B cell (primary cell): ENCODE measurements around the gene COPS3. TPM values are rescaled to one million over a fixed set of nuclear protein-coding genes. Genes with fewer than 3 reads are reported as not detected.

Source experiments
- ATAC-seq: fragments of 200-7000 bp; cut with Tn5 transposase; one replicate; pipeline ENCODE4 v1.10.0; 2021; ENCODE audit warnings: low read depth, mild to moderate bottlenecking, moderate number of reproducible peaks, moderate library complexity
- CTCF ChIA-PET: fragments of 350-600 bp; sonication (Branson Sonifier 250); formaldehyde crosslinking; loops from one replicate; lab custom pipeline; 2021; ENCODE audit warnings: antibody characterized with exemption, inconsistent platforms; lab: Charles Lee
- POLR2A ChIA-PET: fragments of 350-600 bp; sonication (Branson Sonifier 250); formaldehyde crosslinking; loops from one replicate; lab custom pipeline; 2021; ENCODE audit warnings: antibody characterized with exemption; lab: Charles Lee
- DNase-seq: peaks from one replicate; pipeline ENCODE4 v3.0.0; 2013
- H2AFZ ChIP-seq: 2 replicates; pipeline ENCODE4 v1.6.1; 2012; ENCODE audit warnings: mild to moderate bottlenecking, low read depth, low read length; ENCODE audit not compliant: insufficient read depth, poor library complexity, severe bottlenecking
- H3K27ac ChIP-seq, 2 donors: 1 replicate in 1 of 2; 2 replicates in 1 of 2; pipeline ENCODE4 v1.5.1; 2012 to 2013; ENCODE audit warnings: low read length in 2 of 2, mild to moderate bottlenecking in 2 of 2, moderate library complexity in 1 of 2
- H3K27me3 ChIP-seq, 4 experiments: fragments of 200-600 bp in 1 of 4; sonication (generic) in 1 of 4; replicated peaks in 1 of 4; 1 replicate in 2 of 4; 2 replicates in 2 of 4; pipeline versions ENCODE4 v1.6.1 to v1.7.0; 2013 to 2016; ENCODE audit warnings: low read length in 3 of 4, mild to moderate bottlenecking in 2 of 4, mixed read lengths in 1 of 4, moderate library complexity in 1 of 4; ENCODE audit not compliant: insufficient read depth in 4 of 4, control insufficient read depth in 3 of 4; ENCODE audit errors: control extremely low read depth in 1 of 4
- H3K36me3 ChIP-seq, 2 experiments: replicated peaks in 1 of 2; 1 replicate in 1 of 2; 2 replicates in 1 of 2; pipeline versions ENCODE4 v1.6.1 to v1.7.1; 2013; ENCODE audit warnings: low read length in 1 of 2; ENCODE audit not compliant: insufficient read depth in 2 of 2, control insufficient read depth in 1 of 2; ENCODE audit errors: control extremely low read depth in 1 of 2, extremely low read depth in 1 of 2
- H3K4me1 ChIP-seq, 2 donors: fragments of 200-600 bp in 1 of 2; sonication (generic) in 1 of 2; 1 replicate in 1 of 2; 2 replicates in 1 of 2; pipeline versions ENCODE4 v1.5.1 to v1.6.1; 2013 to 2017; ENCODE audit warnings: low read length in 2 of 2; ENCODE audit not compliant: control insufficient read depth in 2 of 2, insufficient read depth in 2 of 2
- H3K4me2 ChIP-seq: replicated peaks from 2 replicates; pipeline ENCODE3; 2012; ENCODE audit warnings: mild to moderate bottlenecking, low read depth, low read length; ENCODE audit not compliant: poor library complexity, severe bottlenecking
- H3K4me3 ChIP-seq, 5 experiments: fragments of 200-600 bp in 1 of 5; sonication (generic) in 1 of 5; 1 replicate in 3 of 5; 2 replicates in 2 of 5; pipeline versions ENCODE4 v1.5.1 to v1.7.0; 2011 to 2016; ENCODE audit warnings: low read length in 4 of 5, mild to moderate bottlenecking in 4 of 5, low read depth in 2 of 5, control low read depth in 1 of 5, moderate library complexity in 1 of 5; ENCODE audit not compliant: insufficient read depth in 1 of 5; ENCODE audit errors: control extremely low read depth in 1 of 5, extremely low read depth in 1 of 5
- H3K79me2 ChIP-seq: fragments of 200-600 bp; sonication (generic); one replicate; pipeline ENCODE4 v1.6.0; 2016; ENCODE audit warnings: low read length; ENCODE audit not compliant: control insufficient read depth, insufficient read depth
- H3K9ac ChIP-seq: fragments of 200-600 bp; sonication (generic); 2 replicates; pipeline ENCODE4 v1.6.1; 2017; ENCODE audit warnings: mild to moderate bottlenecking, low read length, moderate library complexity
- H3K9me3 ChIP-seq, 3 donors: one replicate each; pipeline versions ENCODE4 v1.6.1 to v1.7.1; 2013; ENCODE audit warnings: low read length in 2 of 3; ENCODE audit not compliant: control insufficient read depth in 2 of 3, insufficient read depth in 1 of 3; ENCODE audit errors: control extremely low read depth in 1 of 3
- H4K20me1 ChIP-seq: 2 replicates; pipeline ENCODE4 v1.6.0; 2012; ENCODE audit warnings: mild to moderate bottlenecking, low read length; ENCODE audit not compliant: insufficient read depth, control insufficient read depth, poor library complexity, severe bottlenecking
- H3K27ac Mint-ChIP-seq: one replicate; pipeline ENCODE4 v1.8.0; 2021; ENCODE audit warnings: mixed read lengths
- H3K27me3 Mint-ChIP-seq: one replicate; pipeline ENCODE4 v1.8.0; 2021; ENCODE audit warnings: mixed read lengths
- H3K4me1 Mint-ChIP-seq: one replicate; pipeline ENCODE4 v1.8.0; 2021; ENCODE audit warnings: mixed read lengths
- H3K4me3 Mint-ChIP-seq: one replicate; pipeline ENCODE4 v1.8.0; 2021; ENCODE audit warnings: mixed read lengths
- H3K9me3 Mint-ChIP-seq: one replicate; pipeline ENCODE4 v1.8.0; 2022; ENCODE audit warnings: mixed read lengths; ENCODE audit not compliant: insufficient read depth
- EZH2 ChIP-seq: IDR thresholded peaks from 2 replicates; pipeline ENCODE4 v1.6.1; 2012; ENCODE audit warnings: borderline replicate concordance, low read depth, mild to moderate bottlenecking, moderate library complexity, low read length; ENCODE audit not compliant: insufficient read depth, poor library complexity, severe bottlenecking
- WGBS: methylation state at CpG from one replicate; pipeline ENCODE4 v1.1.5; 2013; ENCODE audit warnings: missing lambda C conversion rate; ENCODE audit not compliant: insufficient coverage; 5-methylcytosine and 5-hydroxymethylcytosine counted together
- intact Hi-C: fragments of 100-400 bp; cut with micrococcal nuclease; formaldehyde crosslinking; loops from one replicate; pipeline ENCODE4 v1.10.0; 2022
- polyA plus RNA-seq: library from polyadenylated mRNA; depleted of rRNA; stranded (reverse); fragments of >200 nt; gene quantifications from 2 replicates; pipeline ENCODE4 v1.2.3, GENCODE V29; 2012
- total RNA-seq, 2 donors: library from RNA; stranded (reverse); fragments of 120-200 nt in 1 of 2; gene quantifications; 1 replicate in 1 of 2; 2 replicates in 1 of 2; pipeline versions ENCODE4 v1.2.3 to v1.2.4, GENCODE V29; 2013 to 2022
- TF ChIP-seq, protein P1 (sequence below): fragments of 200-600 bp; IDR thresholded peaks from one replicate; pipeline ENCODE4 v1.8.0; 2022; ENCODE audit warnings: antibody characterized with exemption, mild to moderate bottlenecking

COPS3 gene
- total and polyA plus RNA-seq, 2 donors (not counting 1 experiment from before 2014, with no cell fraction given) = 37.2 to 45.5 TPM

DNA sequence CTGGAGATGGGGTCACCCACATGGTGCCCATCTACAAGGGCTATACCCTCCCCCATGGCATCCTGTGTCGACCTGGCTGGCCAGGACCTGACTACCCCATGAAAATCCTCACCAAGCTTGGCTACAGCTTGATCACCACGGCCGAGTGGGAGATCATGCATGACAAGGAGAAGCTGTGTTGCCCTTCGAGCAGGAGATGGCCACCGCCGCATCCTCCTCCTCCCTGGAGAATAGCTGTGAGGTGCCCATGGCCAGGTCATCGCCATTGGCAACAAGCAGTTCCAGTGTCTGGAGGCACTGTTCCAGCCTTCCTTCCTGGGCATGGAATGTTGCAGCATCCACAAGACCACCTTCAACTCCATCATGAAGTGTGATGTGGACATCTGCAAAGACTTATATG is 38.8 kb downstream of the COPS3 start:
- POLR2A ChIA-PET = no interaction called here
- DNase-seq = no peak
- H3K9ac ChIP-seq = no peak overlapping the region
- no peak overlapping the region for H3K27ac ChIP-seq
- Mint-ChIP-seq H3K4me3 (no peak overlapping the region), H3K27ac (no peak overlapping the region), H3K4me1 (peaks cover 8% of the 10 kb centered on the region), H3K9me3 (no peaks in the 10 kb centered on the region), H3K27me3 (no peaks in the 10 kb centered on the region)
- CTCF ChIA-PET = no interaction called here
- H3K27me3 ChIP-seq = no peaks in the 10 kb centered on the region
- no peaks in the 10 kb centered on the region for H4K20me1 ChIP-seq
- H3K36me3 ChIP-seq = peaks cover 6 to 13% of the 10 kb centered on the region in 2 experiments
- H2AFZ ChIP-seq = no peak overlapping the region
- H3K79me2 ChIP-seq = peaks cover 9% of the 10 kb centered on the region
- peaks cover 0 to 8% of the 10 kb centered on the region in 2 donors for H3K4me1 ChIP-seq
- intact Hi-C loops = no loop called here
- H3K9me3 ChIP-seq = no peaks in the 10 kb centered on the region
- no peak for ATAC-seq
- H3K4me3 ChIP-seq = no peak overlapping the region
- no peak overlapping the region for H3K4me2 ChIP-seq
- WGBS = 99% methylated on average over 7 of the region's 7 CpGs
- TF ChIP-seq, protein P1, sequence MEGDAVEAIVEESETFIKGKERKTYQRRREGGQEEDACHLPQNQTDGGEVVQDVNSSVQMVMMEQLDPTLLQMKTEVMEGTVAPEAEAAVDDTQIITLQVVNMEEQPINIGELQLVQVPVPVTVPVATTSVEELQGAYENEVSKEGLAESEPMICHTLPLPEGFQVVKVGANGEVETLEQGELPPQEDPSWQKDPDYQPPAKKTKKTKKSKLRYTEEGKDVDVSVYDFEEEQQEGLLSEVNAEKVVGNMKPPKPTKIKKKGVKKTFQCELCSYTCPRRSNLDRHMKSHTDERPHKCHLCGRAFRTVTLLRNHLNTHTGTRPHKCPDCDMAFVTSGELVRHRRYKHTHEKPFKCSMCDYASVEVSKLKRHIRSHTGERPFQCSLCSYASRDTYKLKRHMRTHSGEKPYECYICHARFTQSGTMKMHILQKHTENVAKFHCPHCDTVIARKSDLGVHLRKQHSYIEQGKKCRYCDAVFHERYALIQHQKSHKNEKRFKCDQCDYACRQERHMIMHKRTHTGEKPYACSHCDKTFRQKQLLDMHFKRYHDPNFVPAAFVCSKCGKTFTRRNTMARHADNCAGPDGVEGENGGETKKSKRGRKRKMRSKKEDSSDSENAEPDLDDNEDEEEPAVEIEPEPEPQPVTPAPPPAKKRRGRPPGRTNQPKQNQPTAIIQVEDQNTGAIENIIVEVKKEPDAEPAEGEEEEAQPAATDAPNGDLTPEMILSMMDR = no peak
- TF ChIP-seq EZH2 = no peak

- peaks cover 0 to 8% of the 10 kb centered on the region in 2 donors for H3K4me1 ChIP-seq
- H3K79me2 ChIP-seq = peaks cover 15% of the 10 kb centered on the region
- 94% methylated on average over 6 of the region's 10 CpGs for WGBS
- no peak overlapping the region for H3K27ac ChIP-seq
- TF ChIP-seq, protein P1 = no peak
- TF ChIP-seq EZH2 = no peak
- H3K27me3 Mint-ChIP-seq = no peaks in the 10 kb centered on the region
- H3K4me3 Mint-ChIP-seq = no peak overlapping the region
- no peak overlapping the region for H3K9ac ChIP-seq
- H3K9me3 Mint-ChIP-seq = no peaks in the 10 kb centered on the region
- ChIA-PET POLR2A (no interaction called here), CTCF (no interaction called here)
- no peak for DNase-seq
- H3K27ac Mint-ChIP-seq = no peak overlapping the region
- intact Hi-C loops = no loop called here
- no peaks in the 10 kb centered on the region for H3K9me3 ChIP-seq
- ATAC-seq = no peak
- H3K4me2 ChIP-seq = no peak overlapping the region
- no peaks in the 10 kb centered on the region for H3K27me3 ChIP-seq
- no peak overlapping the region for H2AFZ ChIP-seq
- peaks cover 2% of the 10 kb centered on the region for H4K20me1 ChIP-seq
- no peak overlapping the region for H3K4me3 ChIP-seq
- H3K36me3 ChIP-seq = peaks cover 4 to 7% of the 10 kb centered on the region in 2 experiments
- H3K4me1 Mint-ChIP-seq = peaks cover 8% of the 10 kb centered on the region
Measured at GRCh38 chr17:17241656-17242055, 39.4 kb downstream of the COPS3 start.
